SU-DHL-6 (cell line): Measurements from ENCODE around the gene NUDT14.

Source experiments
- EZH2phosphoT487 ChIP-seq: fragments of 200-600 bp; sonication (generic), shearing (Covaris generic); conservative IDR thresholded peaks from 2 replicates; pipeline ENCODE4 v1.6.1; 2018; ENCODE audit warnings: mild to moderate bottlenecking, antibody characterized with exemption, low read length, moderate library complexity, mixed read lengths
- TF ChIP-seq, protein P1 (sequence below): fragments of 200-600 bp; sonication (generic); IDR thresholded peaks from one replicate; pipeline ENCODE4 v1.5.1; 2017; ENCODE audit warnings: antibody characterized with exemption, mild to moderate bottlenecking, low read length, moderate library complexity; ENCODE audit not compliant: insufficient read depth, poor library complexity, severe bottlenecking

DNA sequence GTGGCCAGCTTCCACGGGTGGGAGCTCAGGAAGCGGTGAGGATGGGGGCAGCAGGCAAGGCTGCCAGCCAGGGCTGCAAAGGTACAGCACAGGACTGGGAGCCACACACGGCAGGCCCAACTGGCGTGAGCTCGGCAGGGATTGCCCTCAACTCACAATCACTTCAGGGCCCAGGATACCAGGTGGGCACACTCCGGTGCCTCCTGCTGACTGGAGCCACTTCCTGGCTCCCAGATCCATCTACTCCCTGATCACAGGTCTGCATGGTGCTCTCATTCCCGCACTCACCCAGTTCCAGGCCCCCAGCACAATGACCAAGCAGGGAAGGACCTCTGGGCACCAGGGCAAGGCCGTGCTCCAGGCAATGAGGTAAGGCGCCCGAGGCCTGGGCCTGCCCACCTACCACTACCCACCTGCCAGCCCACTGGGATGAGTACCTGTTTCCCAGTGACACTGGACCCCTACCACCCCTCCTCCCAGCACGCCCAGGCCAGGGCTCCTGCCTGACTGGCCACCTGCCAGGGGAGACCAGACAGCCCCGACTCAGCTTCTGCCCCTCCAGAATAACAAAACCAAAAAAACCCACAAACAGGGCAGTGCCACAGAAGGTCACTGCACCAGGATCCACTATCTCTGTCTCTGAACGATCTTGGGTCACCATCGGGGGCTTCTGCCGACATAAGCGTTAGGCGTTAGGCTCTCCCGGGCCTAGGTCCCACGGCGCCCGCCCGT is 14.4 kb downstream of the NUDT14 start:
- TF ChIP-seq, protein P1, sequence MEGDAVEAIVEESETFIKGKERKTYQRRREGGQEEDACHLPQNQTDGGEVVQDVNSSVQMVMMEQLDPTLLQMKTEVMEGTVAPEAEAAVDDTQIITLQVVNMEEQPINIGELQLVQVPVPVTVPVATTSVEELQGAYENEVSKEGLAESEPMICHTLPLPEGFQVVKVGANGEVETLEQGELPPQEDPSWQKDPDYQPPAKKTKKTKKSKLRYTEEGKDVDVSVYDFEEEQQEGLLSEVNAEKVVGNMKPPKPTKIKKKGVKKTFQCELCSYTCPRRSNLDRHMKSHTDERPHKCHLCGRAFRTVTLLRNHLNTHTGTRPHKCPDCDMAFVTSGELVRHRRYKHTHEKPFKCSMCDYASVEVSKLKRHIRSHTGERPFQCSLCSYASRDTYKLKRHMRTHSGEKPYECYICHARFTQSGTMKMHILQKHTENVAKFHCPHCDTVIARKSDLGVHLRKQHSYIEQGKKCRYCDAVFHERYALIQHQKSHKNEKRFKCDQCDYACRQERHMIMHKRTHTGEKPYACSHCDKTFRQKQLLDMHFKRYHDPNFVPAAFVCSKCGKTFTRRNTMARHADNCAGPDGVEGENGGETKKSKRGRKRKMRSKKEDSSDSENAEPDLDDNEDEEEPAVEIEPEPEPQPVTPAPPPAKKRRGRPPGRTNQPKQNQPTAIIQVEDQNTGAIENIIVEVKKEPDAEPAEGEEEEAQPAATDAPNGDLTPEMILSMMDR, result no peak
- no peak for TF ChIP-seq EZH2phosphoT487
